Transverse colon (tissue), 3 donors: ENCODE results near the gene TEX55.

Experiments used
- CTCF ChIP-seq, 5 experiments: fragments of 200-600 bp in 3 of 5; fragments of 450-650 bp in 2 of 5; sonication (generic) in 3 of 5; IDR thresholded peaks; 1 replicate in 2 of 5; 2 replicates in 3 of 5; pipeline ENCODE4 v1.5.1; 2016 to 2017; ENCODE audit warnings: antibody characterized with exemption in 5 of 5, inconsistent platforms in 3 of 5, mild to moderate bottlenecking in 2 of 5, moderate library complexity in 1 of 5
- EP300 ChIP-seq: sonication (generic); formaldehyde crosslinking; IDR thresholded peaks from one replicate; pipeline ENCODE4 v1.6.1; 2017; ENCODE audit warnings: antibody characterized with exemption, low read depth
- POLR2A ChIP-seq: fragments of 450-650 bp; IDR thresholded peaks from one replicate; pipeline ENCODE4 v1.6.1; 2016; ENCODE audit warnings: antibody characterized with exemption, mild to moderate bottlenecking, moderate library complexity

GRCh38 chr3:119195151-119195476 is 49.1 kb downstream of the TEX55 start:
- no peak for TF ChIP-seq CTCF (IDR thresholded peaks at IDR 0.05)
- TF ChIP-seq POLR2A, result no peak
- TF ChIP-seq EP300, result no peak
